GM10266 (cell line): ENCODE results near the gene TMEM266.

Experiments used
- DNase-seq: peaks from one replicate; pipeline ENCODE4 v3.0.0; 2012; ENCODE audit errors: extremely low spot score
- TF ChIP-seq, protein P1 (sequence below): IDR thresholded peaks from 2 replicates; pipeline ENCODE4 v1.5.1; 2012; ENCODE audit warnings: mild to moderate bottlenecking, low read depth; ENCODE audit not compliant: control insufficient read depth, insufficient read depth; ENCODE audit errors: missing control alignments

Gene TMEM266

GRCh38 chr15:76203346-76204108 lies 143.7 kb downstream of the TMEM266 start:
- TF ChIP-seq, protein P1, sequence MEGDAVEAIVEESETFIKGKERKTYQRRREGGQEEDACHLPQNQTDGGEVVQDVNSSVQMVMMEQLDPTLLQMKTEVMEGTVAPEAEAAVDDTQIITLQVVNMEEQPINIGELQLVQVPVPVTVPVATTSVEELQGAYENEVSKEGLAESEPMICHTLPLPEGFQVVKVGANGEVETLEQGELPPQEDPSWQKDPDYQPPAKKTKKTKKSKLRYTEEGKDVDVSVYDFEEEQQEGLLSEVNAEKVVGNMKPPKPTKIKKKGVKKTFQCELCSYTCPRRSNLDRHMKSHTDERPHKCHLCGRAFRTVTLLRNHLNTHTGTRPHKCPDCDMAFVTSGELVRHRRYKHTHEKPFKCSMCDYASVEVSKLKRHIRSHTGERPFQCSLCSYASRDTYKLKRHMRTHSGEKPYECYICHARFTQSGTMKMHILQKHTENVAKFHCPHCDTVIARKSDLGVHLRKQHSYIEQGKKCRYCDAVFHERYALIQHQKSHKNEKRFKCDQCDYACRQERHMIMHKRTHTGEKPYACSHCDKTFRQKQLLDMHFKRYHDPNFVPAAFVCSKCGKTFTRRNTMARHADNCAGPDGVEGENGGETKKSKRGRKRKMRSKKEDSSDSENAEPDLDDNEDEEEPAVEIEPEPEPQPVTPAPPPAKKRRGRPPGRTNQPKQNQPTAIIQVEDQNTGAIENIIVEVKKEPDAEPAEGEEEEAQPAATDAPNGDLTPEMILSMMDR = no peak
- no peak for DNase-seq

DNA sequence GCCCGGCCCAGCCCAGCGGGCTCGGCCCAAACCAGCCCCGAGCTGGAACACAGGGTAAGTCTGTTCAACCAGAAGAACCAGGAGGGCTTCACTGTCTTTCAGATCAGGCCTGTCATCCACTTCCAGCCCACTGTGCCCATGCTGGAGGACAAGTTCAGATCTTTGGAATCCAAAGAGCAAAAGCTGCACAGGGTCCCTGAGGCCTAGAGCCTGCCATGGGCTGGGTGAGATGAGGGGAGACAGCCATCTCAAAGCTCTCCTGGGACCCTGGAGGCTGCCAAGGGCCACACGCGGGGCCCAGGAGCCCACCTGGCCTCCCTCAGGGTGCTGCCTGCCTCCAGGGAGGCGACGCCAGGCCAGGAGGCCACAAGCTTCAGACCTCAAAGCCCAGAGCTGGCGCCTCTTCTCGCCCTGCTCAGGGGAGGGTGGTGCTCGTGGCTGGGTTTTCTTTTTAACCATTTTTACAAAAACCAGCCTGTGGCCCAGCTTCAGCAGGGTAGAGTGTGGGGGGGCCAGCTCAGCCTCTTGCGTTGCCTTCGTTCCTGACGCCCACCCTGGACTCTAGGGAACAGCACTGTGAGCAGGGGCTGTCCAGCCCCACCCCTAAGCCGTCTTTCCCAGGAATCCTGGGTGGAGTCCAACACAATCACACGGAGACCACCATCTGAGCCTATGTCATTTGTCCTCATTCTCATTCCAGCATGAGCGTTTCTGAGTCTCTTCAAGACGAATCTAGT lies 144.5 kb downstream of the TMEM266 start:
- TF ChIP-seq, protein P1 = no peak
- no peak for DNase-seq

DNA sequence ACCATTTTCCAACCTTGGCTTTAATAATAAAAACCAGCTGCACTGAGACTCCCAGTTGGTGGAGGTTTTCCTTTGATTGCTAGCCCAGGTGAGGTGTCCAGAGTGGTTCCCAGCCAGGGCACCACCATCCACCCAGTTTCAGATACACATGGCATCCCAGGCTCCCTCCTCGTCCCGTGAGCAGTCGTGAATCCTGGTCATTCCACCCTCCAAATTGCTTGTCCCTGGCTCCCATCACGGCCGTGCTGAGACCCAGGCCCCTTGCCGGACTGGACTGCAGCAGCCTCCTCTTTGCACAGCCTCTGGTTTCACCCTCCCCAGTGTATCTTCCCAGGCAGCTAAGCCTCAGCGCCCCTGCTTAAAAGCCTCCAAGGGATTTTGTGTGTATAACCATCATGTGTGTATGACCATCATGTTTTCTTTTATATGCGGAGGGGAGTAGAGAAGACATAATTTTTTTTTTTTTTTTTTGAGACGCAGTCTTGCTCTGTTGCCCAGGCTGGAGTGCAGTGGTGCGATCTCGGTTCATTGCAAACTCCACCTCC lies 145.2 kb downstream of the TMEM266 start:
- no peak for DNase-seq
- TF ChIP-seq, protein P1 = no peak

DNA sequence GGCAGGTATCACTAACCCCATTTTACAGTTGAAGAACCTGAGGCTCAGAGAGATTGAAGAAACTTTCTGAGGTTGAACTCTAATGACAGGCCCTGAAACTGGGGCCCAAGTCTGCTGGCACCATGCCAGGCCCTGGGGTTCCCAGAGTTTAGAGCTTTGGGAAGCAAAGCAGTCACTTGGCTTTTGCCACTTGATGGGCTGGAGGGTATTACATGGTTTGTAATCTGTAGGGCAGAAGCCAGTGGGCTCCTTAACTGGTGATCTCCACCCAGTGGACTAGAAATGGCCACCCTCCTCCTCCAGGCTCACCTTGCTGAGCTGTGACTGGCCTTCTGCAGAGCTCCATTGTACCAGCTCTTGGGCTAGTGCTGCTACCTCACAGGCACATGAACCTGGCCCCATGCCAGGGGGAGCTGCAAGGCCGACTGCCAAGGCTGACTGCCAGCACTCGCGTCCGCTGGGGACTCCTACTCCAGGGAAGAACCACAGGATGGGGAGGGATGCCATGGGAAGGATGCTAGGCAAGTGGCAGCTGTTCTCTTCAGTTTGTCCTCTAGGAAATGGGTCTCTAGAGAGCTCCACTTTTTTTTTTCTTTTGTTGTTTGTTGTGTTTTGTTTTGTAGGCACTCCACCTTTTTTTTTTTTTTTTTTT lies 146.7 kb downstream of the TMEM266 start:
- TF ChIP-seq, protein P1 = no peak
- DNase-seq = no peak

DNA sequence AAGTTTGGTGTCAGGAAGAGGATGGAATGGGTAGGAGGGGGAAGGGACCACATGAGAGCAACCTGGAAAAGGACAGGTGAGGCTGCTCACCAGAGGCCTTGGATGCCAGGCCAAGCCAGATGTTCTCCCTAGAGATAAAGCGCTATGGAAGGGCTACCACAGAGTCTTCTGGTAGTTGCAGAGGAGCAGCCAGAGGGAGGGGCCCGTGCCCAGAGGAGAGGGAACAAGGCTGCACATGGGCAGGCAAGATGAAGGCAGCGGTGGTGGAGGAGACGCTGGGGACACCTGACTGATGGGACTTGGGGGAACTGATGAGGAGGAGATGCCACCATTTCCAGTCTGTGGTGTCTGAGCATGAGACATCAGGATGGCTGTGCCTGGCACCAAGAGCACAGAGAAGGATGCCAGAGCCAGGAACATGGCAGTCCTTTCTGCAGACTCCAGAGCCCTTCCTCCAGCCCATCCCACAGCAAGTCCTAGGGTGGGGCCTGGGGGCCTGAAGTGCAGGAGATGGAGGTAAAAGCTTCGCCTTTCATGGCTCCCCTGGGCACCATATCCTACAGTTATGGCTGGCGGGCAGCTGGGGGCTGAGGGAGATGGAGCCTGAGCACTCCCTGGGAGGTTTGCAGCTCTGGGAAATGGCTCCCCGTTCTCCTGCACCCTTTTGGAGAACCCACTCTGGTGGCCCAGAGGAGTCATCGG lies 148.4 kb downstream of the TMEM266 start:
- DNase-seq = peak; percentile 29

GRCh38 chr15:76208786-76209424 lies 149.1 kb downstream of the TMEM266 start:
- TF ChIP-seq, protein P1 = no peak
- DNase-seq = no peak

More for the DNA sequence above, 148.4 kb downstream of the TMEM266 start:
- TF ChIP-seq, protein P1 = no peak
